ENCODE data around the gene PITHD1.

GRCh38 chr1:23756676-23757075 is 21.5 kb upstream of the PITHD1 start:
- TF ChIP-seq CTCF (IDR thresholded peaks at IDR 0.05; ENCODE audit: low read depth, low read length) (no peak), EZH2phosphoT487 (IDR thresholded peaks at IDR 0.05; ENCODE audit: low read depth) (no peak)
